Activated CD4-positive, CD25-positive, alpha-beta regulatory T cell treated with anti-CD3 and anti-CD28 coated beads, Interleukin-2, amount 50 U/mL, for 72 hours (primary cell): ENCODE data around the gene OTUB2.
A peak's percentile ranks its signal among the peaks of the same experiment; 100 is the strongest.

Experiments used
- DNase-seq: peaks from one replicate; pipeline ENCODE4 v3.0.0; 2021

OTUB2 gene

DNA sequence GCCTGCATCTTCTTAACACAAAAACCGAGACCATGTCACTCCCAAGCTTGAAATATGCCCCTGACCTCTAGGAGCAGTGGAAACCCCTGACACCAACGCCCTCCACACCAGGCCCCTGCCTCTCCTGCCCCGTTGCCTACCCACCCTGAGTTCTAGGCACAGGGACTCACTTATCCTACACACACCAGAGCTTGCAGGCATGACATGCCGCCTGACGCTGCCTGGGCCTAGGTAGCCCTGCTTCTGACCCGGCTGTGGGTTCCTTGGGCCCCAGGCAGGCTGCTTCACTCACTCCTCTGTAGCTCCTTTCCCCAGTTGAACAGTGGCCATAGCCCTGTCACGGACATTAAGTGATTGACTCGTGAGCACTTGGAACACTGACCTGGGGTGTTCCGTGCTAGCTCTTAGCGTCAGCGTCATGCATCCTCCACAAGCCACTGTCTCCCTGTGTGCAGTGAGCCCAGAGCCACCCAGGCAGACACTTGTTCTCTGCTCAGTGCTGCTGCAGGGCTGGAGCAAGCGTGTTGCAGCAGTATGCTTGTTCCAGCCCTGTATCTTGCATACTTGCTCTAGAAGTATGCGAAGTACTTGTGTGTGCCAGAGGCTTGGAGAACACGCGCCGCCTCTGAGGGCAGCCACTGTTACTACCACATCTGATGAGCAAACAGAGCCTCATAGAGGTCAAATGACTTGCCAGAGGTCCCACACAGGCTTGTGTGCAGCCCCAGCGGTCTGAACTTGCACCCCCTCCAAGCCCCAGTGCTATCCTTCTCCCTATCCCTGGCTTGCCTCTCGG is 15.6 kb downstream of the OTUB2 start:
- no peak for DNase-seq

DNA sequence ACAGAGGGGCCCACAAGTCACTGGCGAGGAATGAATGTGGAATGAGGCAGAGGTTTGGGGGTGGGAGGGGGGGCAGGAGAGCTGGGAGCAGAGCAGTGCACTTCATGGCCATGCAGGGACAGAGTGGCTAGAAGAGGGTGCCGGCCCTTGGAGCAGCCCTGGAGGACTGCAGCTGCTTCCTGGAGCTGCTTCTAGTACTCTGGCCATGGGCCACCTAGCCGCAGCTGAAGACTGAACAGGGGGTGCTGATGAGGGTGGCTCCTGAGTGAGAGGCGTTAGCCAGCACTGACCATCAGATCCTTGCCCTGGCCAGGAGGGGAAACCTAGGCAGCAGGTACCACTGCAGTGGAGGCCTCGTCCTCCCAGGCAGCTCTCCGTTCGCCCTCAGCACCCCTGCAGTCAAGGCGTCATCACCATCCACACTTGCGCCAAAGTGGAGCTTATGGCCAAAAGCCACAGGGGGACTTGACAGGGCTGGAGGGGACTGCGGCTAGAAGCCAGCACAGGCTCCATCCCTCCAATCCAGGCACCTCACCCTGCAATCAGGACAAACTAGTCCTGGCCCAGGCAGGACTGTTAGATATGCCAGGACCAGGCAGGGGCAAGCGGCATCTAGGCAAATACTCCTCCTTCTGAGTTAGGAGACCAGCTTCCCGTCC is 16.4 kb downstream of the OTUB2 start:
- no peak for DNase-seq

DNA sequence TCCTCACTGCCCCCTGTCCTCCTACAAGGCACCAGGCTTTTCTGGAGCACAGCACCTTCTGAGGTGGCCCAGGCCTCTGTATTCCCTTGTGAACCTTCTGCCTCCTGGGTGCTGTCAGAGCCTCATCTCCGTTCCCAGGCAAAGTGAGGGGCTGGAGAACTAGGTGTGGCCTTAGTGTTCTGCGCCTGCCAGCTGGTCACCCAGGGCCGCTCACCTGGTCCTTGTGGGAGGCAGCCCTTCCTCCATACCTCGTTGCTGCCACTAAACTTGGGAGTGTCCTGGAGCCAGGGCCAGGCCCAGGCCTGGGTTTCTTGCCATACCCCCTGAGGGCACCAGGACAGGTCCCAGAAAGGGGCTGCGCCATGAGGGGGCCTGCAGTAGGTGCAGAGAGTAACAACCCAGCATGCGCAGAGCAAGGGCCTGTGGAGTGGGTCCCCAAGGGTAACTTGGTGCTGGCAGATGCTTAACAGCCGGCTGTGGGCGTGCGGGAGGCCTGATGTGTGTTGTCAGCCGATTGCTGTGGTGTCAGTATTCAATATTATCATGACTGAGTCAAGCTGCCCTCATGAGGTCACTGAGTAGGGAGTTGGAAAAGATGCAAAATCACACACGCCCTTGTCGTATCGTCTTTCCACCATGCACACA is 17.1 kb downstream of the OTUB2 start:
- no peak for DNase-seq

DNA sequence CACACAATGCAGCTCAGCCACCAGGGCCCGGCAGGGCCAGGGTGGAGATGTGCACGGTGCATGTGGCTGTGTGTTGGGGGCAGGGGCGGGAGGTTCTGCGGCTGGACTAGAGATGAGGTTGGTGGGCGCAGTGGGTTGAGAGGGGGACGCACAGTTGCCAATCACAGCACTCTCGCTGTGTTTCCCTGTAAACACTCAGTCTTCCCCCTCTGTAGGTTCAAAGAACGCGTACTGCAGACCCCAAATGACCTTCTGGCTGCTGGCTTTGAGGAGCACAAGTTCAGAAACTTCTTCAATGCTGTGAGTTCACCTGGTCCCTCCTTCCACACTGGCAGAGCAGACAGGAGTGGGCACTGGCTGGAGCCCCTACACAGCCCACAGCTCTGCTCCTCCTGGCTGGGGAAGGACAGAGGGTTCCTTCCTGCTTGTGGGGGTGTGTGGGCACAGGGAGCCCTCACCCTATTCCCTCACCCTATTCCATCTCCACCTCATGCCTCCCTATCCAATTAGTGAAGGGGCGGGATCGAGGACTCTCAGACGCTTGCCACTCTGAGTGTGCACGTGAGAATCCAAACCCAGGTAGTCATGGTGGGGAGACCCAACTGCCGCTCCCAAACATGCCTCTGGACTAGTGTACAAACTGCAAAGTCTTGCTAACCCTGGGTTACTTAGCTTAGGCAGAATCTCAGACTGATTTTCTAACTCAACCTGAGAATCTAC is 17.8 kb downstream of the OTUB2 start:
- no peak for DNase-seq

DNA sequence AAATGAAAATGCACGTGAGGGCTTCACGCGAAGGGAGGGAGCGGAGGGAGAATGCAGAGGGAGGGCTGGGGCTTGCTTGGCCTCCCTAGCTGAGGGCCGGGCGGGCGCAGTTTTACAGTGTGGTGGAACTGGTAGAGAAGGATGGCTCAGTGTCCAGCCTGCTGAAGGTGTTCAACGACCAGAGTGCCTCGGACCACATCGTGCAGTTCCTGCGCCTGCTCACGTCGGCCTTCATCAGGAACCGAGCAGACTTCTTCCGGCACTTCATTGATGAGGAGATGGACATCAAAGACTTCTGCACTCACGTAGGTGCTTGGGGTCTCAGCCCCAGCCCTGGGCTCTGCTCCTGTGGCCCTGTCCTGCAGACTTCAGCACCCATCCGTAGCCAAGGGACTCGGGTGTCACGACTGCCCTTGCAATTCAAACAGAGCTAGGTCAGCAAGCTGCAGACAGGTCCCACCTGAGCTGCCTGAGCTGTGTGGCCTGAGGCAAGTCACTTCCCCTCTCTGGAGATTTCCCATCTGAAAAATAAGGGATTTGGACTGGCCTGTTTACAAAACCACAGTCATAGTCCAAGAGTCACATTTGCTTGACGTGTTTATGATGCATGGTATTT is 18.4 kb downstream of the OTUB2 start:
- DNase-seq = no peak

DNA sequence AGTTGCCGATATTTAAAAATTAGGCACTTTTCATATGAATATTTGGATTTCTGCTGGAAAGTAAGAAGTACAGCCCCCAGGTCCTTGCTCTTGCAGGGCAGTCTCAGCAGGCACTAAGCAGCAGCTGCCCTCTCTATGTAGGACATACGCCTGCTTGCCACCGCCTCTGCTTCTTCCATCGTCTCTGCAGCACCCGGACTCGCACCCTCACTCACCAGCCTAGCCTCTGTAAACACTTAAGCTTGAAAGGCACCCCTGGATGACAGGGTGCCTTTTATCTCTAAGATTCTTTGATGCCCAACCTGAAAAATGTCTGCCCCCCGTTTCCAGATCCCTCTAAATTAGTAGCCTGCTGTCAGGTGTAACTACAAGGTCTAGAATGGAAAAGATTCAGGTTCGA is 19.0 kb downstream of the OTUB2 start:
- no peak for DNase-seq

DNA sequence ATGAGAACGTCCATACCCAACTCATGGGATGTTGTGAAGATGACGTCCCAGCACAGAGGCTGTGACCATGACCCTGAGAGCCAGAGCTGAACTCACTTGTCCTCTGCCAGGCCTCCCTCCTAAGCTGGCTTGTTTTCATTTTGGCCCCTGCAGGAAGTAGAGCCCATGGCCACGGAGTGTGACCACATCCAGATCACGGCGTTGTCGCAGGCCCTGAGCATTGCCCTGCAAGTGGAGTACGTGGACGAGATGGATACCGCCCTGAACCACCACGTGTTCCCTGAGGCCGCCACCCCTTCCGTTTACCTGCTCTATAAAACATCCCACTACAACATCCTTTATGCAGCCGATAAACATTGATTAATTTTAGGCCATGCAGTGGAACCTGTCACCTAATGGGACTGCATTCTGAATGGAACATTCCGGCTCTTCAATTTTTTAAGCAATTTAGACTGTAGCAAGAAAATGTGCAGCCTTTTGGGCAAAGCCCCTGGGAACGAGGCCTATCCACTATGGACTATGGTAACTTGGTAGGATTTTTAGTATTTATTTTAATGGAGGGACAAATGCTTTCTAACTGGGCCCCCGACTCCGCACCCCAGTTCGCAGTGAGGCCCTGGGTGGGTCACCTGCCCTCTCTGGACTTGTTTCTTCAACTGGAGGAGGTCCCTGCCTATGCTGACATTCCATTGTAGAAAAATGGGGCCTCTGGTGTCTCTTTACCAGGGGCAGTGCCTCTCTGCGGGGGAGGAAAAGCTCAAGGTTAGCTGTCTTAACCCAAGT is 19.6 kb downstream of the OTUB2 start:
- peak; percentile 14 for DNase-seq

DNA sequence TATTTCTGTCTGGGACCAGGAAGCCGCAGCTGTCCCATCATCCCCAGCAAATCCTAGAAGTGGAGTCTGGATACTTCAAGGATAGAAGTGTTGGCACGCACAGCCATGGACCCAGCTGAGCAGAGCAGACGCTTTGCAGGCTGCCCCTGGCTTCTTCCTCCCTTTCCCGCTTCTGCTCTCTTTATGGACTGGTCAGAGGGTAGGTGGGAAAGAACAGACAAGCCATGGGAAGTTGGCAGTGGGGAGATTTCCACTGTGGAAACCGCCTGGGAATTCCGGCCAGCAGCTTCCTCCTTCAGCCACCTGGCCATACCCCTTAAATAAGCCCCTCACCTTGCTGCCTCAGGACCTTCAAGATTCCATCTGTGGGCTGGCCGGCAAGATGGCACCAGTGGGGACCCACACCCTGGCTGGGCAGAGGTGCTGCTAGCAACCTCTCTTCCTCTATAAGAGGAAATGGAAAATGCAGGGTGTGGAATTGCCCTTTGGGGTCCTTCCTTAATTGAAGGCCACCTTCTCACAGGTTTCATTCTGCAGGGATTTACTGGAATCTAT is 20.6 kb downstream of the OTUB2 start:
- DNase-seq = no peak

DNA sequence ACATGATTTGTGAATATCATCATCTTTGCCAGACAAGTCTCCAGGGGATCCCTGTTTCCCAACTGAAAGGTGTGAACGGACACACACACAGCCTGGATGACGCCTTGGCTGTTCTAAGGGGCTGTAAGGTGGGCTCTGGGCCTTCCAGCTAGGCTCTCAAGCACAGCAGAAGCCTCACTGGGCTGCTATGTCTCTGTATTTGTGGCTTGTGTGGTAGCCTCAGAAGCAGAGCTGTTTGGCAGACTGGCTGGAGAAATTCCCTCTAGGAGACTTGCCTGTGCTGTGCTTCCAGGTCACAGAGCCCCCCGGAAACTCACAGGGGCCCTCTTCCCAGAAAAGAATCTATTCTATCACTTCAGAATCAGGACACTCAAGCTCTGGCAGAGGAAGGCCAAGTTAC is 21.4 kb downstream of the OTUB2 start:
- no peak for DNase-seq

DNA sequence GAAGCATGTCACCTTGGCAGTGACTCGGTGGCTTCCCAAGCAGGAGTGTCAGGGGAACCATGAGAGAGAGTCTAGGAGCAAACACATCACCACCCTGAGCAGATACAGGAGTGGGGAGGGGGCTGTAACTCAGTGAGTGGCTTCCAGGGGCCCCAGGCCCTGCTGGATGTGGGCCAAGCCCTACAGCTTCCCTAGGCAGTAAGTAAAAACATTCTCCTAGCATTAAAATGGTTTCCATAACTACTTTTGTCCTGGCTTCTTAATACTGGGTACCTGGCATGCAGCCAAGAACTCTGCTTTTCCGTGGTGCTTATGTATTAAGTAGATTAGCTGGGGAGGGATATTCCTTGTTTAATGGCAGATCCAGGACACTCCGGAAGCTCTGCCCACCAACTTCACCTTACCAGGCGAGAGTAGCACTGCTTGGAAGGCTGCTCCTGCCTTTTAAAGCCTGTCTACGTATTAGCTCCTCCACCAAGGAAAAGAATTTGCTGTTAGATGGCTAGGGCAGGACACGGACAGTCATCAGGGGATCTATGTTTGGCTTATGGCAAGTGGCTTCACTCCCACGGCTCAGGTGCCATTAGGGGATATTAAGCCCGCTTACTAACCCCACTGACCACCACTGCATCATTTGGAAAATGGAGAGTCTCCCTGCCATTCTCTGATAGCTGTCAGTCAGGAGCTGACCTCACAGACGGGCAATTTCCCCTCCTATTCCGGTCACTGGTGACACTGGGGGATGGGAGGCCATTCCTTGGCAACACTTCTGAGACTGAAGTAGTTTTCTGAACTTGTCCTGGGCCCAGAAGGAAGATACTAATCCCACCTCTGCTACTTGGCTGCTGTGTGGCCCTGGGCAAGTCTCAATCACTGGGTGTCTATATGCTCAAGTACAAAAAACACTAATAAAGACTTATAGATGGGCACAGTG is 22.8 kb downstream of the OTUB2 start:
- DNase-seq = no peak

DNA sequence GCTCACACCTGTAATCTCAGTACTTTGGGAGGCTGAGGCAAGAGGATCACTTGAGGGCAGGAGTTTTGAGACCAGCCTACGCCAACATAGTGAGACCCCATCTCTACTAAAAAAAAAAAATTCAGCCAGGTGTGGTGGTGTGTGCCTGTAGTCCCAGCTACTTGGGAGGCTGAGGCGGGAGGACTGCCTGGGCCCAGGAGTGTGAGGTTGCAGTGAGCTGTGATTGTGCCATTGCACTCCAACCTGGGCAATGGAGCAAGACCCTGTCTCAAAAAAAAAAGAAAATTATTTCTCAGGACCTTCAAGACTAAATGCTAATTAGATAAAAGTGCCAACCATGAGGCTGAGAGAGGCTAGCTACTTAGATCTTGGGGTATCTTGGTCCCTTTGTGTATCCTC is 23.5 kb downstream of the OTUB2 start:
- DNase-seq = no peak

DNA sequence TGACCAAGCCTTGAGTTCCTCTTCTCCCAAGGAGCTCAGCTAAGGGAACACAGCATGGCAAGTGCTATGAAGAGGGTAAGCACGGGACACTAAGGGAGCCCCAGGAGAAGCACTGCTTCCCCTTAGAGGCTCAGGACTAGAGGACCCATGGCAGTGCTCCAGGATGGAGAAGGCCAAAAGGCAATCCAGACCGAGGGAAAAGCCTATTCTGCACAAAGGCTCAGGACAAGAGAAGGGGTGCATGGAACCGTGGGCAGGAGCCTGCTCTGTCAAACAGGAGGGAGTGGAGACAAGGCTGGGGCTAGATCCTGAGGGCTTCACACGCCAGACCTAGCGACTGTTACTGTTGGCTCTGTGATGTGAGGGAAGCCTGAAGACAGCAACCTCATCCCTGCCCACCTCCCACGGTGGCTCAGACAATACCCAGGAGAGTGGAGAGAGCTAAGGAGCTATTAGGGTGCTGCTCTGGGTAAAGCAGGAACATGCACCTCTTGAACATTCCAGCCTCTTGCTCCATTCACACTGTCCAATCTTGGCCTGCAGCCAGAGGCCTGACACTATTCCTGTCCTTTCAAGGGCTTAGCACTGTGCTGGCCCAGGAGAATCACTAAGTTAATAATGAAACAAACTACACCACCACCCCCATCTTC is 24.2 kb downstream of the OTUB2 start:
- no peak for DNase-seq

DNA sequence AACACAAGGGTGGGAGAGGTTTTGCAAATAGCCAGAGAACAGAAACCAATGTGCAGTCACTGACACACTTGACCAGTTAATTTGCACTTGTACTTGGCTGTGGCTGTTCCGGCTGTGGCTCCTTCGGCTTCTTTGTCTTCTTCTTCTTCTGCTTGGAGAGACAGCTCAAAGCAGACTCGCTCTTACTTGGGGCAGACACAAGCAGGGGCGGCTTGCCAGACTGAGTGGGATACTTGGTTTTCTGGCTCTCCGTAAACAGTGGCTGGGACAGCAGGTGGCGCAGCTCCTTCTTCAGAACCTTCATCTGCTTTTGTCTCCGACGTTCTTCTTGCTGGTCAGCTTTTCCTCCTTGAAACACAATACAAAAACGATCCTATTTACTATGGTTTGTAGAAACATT is 25.0 kb downstream of the OTUB2 start:
- no peak for DNase-seq

DNA sequence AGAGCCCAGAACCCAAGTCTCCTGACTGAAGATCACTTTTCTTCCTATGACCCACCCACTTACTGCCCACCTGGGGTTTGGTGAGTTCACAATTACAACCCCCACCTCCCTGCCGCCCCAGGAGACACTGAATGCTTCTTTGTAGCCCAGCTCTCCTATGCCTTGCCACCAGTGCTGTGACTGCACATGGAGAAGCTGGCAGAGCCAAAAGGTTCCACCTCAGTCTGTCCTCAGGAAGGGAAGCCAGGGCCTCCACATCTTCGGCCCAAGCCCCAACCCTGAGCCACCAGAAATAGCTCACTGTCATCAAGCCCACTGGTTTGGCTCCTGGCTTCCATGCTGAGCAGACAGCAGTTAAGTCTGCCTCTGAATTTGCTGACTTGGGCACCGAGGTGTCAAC is 25.6 kb downstream of the OTUB2 start:
- DNase-seq = no peak

DNA sequence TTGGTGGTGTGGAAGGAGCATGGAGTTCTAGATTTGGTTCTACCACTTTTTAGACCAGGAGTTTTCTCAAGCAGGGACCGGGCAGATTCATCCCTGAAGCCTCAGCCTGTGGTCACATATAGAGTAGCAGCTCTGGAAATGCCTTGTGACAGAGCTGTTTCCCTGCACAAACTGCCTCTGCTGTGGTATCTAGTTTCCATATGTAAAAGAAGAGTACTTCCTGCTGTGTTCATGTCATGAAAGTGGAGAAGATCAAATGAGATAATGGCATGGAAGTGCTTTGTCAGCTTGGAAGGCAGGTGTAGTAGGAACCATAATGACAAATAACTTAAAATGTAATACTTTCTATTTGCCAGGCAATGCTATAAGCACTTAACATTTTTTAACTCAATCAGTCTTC is 26.1 kb downstream of the OTUB2 start:
- DNase-seq = no peak

DNA sequence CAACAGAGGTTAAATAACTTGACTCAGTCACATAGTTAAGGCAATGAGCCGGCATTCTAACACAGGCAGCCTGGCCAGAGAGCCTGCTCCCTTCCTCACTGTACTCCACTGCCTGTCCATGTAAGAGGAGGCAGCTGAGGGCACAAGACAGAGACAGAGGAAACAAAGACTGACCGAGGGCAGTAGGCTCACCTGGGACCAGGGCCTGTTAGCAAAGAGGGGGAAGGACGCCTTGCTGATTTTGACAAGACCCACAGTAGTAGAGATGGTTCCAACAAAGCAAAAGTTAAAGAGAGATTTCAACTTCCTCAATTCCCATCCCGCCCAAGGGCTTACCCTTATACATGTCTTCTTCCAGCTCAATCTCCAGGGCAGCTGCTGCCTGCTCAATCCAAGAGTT is 26.5 kb downstream of the OTUB2 start:
- DNase-seq = no peak

DNA sequence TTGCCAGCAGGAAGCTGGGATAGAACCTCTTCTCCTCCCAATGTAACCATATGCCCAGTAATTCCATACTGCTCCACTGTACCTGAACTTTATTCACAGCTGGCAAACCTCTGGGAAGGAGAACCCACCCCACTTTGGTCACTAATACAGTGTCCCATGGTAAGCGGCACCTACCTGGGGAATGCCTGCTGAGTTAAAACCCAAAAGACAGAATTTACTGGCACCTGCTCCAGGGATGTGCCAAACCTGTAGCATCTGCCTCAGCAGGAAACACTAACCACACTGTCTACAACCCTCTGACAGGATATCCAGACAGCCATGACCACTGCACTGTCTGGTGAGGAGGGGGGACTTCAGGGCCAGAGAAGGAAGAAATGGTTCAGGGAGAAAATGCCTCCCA is 28.3 kb downstream of the OTUB2 start:
- DNase-seq = no peak

DNA sequence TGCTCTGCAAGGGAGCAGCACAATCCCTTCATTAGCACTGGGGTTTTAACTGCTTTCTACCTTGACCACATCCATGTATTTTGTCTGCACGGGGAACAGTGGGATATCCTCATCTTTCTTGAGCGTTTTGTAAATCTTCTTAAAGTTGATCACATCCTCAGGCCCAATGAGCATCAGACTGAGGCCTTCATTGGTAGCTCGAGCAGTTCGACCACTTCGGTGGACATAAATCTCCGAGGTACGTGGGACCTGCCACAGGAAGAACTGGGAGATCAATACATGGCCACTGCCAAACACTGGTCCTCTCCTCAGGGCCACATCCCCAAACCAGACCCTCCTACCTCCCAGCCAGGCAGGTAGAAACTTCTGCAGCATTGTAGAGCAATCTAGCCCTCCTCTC is 28.8 kb downstream of the OTUB2 start:
- DNase-seq = no peak

DNA sequence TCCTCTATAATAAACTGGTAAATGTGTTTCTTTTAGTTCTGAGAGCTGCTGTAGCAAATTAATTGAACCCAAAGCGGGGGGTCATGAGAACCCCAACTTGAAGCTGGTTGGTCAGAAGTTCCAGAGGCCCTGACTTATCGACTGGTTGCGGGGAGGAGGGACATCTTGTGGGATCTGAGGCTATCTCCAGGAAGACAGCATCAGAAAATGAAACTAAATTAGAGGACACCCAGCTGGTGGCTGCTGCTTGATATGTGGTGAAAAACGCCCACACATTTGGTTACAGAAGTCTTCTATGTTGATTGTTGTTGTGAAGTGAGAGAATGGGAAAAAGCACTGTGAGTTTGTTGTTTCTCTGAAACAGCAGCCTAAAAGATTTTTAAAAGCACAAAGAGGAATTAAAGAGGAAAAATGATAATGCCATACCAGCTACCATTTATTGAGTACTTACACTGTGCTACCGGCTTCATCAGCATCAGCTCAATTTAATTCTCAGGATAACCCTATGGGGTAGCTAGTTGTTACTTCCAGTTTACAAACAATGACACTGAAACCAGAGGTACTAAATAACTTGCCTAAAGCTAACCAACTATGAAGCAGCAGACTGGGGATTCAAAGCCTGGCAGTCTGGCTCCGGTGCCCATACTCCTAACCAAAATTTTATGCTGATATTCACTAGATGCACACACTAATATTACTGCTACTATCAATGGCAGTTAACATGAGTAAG is 30.6 kb downstream of the OTUB2 start:
- no peak for DNase-seq
